GM12878 (cell line): ENCODE results near the gene NDUFC1. TPM values are rescaled to one million over a fixed set of nuclear protein-coding genes. Genes with fewer than 3 reads are reported as not detected.

Source experiments
- ATAC-seq: fragments of 200-7000 bp; cut with Tn5 transposase; 3 replicates; pipeline ENCODE4 v1.9.1; 2020; ENCODE audit warnings: mild to moderate bottlenecking, moderate library complexity
- BruUV-seq: library from RNA; stranded (reverse); fragments of 400-500 nt; replicated peaks from 2 replicates; lab custom pipeline; 2021; lab: Mats Ljungman, UMichigan
- CTCF ChIA-PET: fragments of 300-600 bp; sonication (Branson Sonifier 250); formaldehyde crosslinking; extraction: SDS; loops from one replicate; lab custom pipeline; 2021; ENCODE audit warnings: inconsistent platforms; lab: Yijun Ruan, JAX
- POLR2A ChIA-PET: fragments of 350-600 bp; formaldehyde crosslinking; extraction: SDS; loops from one replicate; lab custom pipeline; 2021; ENCODE audit warnings: inconsistent platforms; lab: Charles Lee
- RAD21 ChIA-PET: fragments of 300-600 bp; sonication (Branson Sonifier 250); formaldehyde crosslinking; loops from one replicate; lab custom pipeline; 2023; ENCODE audit warnings: antibody characterized with exemption; ENCODE audit not compliant: unreplicated experiment; lab: Charles Lee
- SMC1A ChIA-PET: fragments of 300-600 bp; sonication (Branson Sonifier 250); formaldehyde crosslinking; loops from one replicate; lab custom pipeline; 2023; ENCODE audit not compliant: unreplicated experiment, uncharacterized antibody; lab: Charles Lee
- DNase-seq: peaks from one replicate; pipeline ENCODE4 v3.0.0-alpha.2; 2011; ENCODE audit warnings: low read depth, low spot score
- FAIRE-seq: peaks from 3 replicates; lab custom pipeline; 2011; peaks lifted over from hg19 to GRCh38; lab: Jason Lieb, UNC
- H2AFZ ChIP-seq: 2 replicates; pipeline ENCODE4 v1.6.0; 2011; ENCODE audit warnings: low read depth, low read length, control low read depth; ENCODE audit not compliant: control insufficient read depth
- H3K27ac ChIP-seq: 2 replicates; pipeline ENCODE4 v1.5.1; 2011; ENCODE audit warnings: control low read depth; ENCODE audit not compliant: control insufficient read depth, insufficient read depth
- H3K27me3 ChIP-seq, 2 experiments: replicated peaks in 1 of 2; 2 replicates each; pipeline versions ENCODE4 v1.6.0 to v1.6.1; 2011; ENCODE audit warnings: low read length in 1 of 2; ENCODE audit not compliant: control insufficient read depth in 2 of 2, insufficient read depth in 2 of 2
- H3K36me3 ChIP-seq, 2 experiments: 2 replicates each; pipeline ENCODE4 v1.5.1; 2011; ENCODE audit warnings: low read length in 1 of 2; ENCODE audit not compliant: control insufficient read depth in 2 of 2, insufficient read depth in 2 of 2
- H3K4me1 ChIP-seq: 2 replicates; pipeline ENCODE4 v1.6.1; 2011; ENCODE audit warnings: mild to moderate bottlenecking, low read length, moderate library complexity, mixed read lengths; ENCODE audit not compliant: control insufficient read depth, insufficient read depth
- H3K4me2 ChIP-seq: 2 replicates; pipeline ENCODE4 v1.6.0; 2011; ENCODE audit warnings: control low read depth; ENCODE audit not compliant: control insufficient read depth, insufficient read depth
- H3K4me3 ChIP-seq: fragments of 200-600 bp; sonication (generic); 2 replicates; pipeline ENCODE4 v1.5.1; 2016
- H3K79me2 ChIP-seq: 2 replicates; pipeline ENCODE4 v1.6.0; 2011; ENCODE audit warnings: low read length; ENCODE audit not compliant: control insufficient read depth, insufficient read depth
- H3K9ac ChIP-seq: 2 replicates; pipeline ENCODE4 v1.8.0; 2011; ENCODE audit warnings: low read length, control low read depth, mixed read lengths; ENCODE audit not compliant: control insufficient read depth, insufficient read depth
- H3K9me3 ChIP-seq: replicated peaks from 3 replicates; pipeline ENCODE4 v1.5.1; 2011; ENCODE audit warnings: mild to moderate bottlenecking, low read length; ENCODE audit not compliant: control insufficient read depth, insufficient read depth
- H4K20me1 ChIP-seq: 2 replicates; pipeline ENCODE4 v1.6.0; 2011; ENCODE audit not compliant: control insufficient read depth, insufficient read depth
- ATF2 ChIP-seq: IDR thresholded peaks from 2 replicates; pipeline ENCODE4 v1.6.1; 2012; ENCODE audit warnings: low read length, inconsistent platforms
- HDGF ChIP-seq: fragments of 450-650 bp; IDR thresholded peaks from 2 replicates; pipeline ENCODE4 v1.6.1; 2016; ENCODE audit warnings: antibody characterized with exemption
- PAX8 ChIP-seq: fragments of 450-650 bp; IDR thresholded peaks from 2 replicates; pipeline ENCODE4 v1.6.1; 2017; ENCODE audit warnings: mild to moderate bottlenecking, moderate library complexity
- PBX3 ChIP-seq: IDR thresholded peaks from 2 replicates; pipeline ENCODE4 v1.6.1; 2011; ENCODE audit warnings: mild to moderate bottlenecking, low read depth, low read length, moderate library complexity; ENCODE audit not compliant: insufficient replicate concordance
- PRDM15 ChIP-seq: fragments of 450-650 bp; formaldehyde crosslinking; IDR thresholded peaks from 2 replicates; pipeline ENCODE4 v1.4.0; 2020; ENCODE audit warnings: mild to moderate bottlenecking, moderate library complexity
- REST ChIP-seq: IDR thresholded peaks from 2 replicates; pipeline ENCODE4 v1.6.1; 2012; ENCODE audit warnings: mild to moderate bottlenecking, low read depth, low read length
- RFX5 ChIP-seq: IDR thresholded peaks from 2 replicates; pipeline ENCODE4 v1.6.1; 2011; ENCODE audit warnings: low read depth, low read length, improper control_type of control experiment
- SMARCA5 ChIP-seq: fragments of 450-650 bp; IDR thresholded peaks from 2 replicates; pipeline ENCODE4 v1.6.1; 2017; ENCODE audit warnings: mild to moderate bottlenecking
- ZBTB11 ChIP-seq: fragments of 450-650 bp; formaldehyde crosslinking; IDR thresholded peaks from 2 replicates; pipeline ENCODE4 v1.5.0; 2022; ENCODE audit warnings: mild to moderate bottlenecking, missing genetic modification characterization
- ZSCAN29 ChIP-seq: fragments of 450-650 bp; IDR thresholded peaks from 2 replicates; pipeline ENCODE4 v1.6.1; 2017; ENCODE audit warnings: mild to moderate bottlenecking, moderate library complexity
- WGBS: methylation state at CpG from one replicate; pipeline ENCODE4 v1.1.6; 2016; ENCODE audit warnings: low lambda C conversion rate; ENCODE audit not compliant: insufficient replicate concordance, insufficient coverage; ENCODE audit errors: missing lambda C conversion rate; 5-methylcytosine and 5-hydroxymethylcytosine counted together
- in situ Hi-C: fragments of 300-500 bp; cut with MboI; formaldehyde crosslinking; loops from 9 replicates; pipeline ENCODE4 v1.14.3; 2018; ENCODE audit warnings: mixed read lengths
- intact Hi-C: fragments of 100-400 bp; cut with micrococcal nuclease; formaldehyde crosslinking; loops from one replicate; pipeline ENCODE4 v1.14.2; 2022; ENCODE audit not compliant: unreplicated experiment
- polyA plus RNA-seq, 11 experiments: library from polyadenylated mRNA; depleted of rRNA in 4 of 11; unstranded in 6 of 11; stranded (reverse) in 5 of 11; fragments of >200 nt; fragmentation: Nextera tagmentation in 4 of 11; fragmentation: Illumina TruSeq in 1 of 11; extraction: Ambion mirVana in 4 of 11; extraction: Trizol in 1 of 11; gene quantifications; 1 replicate in 1 of 11; 2 replicates in 10 of 11; pipeline versions ENCODE4 v1.2.1 to v1.2.3, GENCODE V29; 2011 to 2016; ENCODE audit warnings: inconsistent platforms in 2 of 11, missing spikeins in 2 of 11, low read depth in 1 of 11
- total RNA-seq, 4 experiments: library from RNA; depleted of rRNA in 3 of 4; stranded (reverse); fragments of >200 nt in 3 of 4; fragmentation: Illumina TruSeq in 1 of 4; extraction: Trizol in 1 of 4; gene quantifications; 2 replicates each; pipeline versions ENCODE4 v1.2.1 to v1.2.3, GENCODE V29; 2013 to 2021

Gene NDUFC1
- total and polyA plus RNA-seq, 10 of the 15 experiments (the other 5 are each of a cell fraction or from before 2014, with no cell fraction given), result 25.5 to 242 (median 68.9) TPM

GRCh38 chr4:139247700-139248238 lies 54.5 kb downstream of the NDUFC1 start:
- in situ Hi-C loops (no loop called here), intact Hi-C loops (no loop called here)
- Histone ChIP-seq H3K9me3 (no peaks in the 10 kb centered on the region), H2AFZ (no peak overlapping the region), H4K20me1 (no peaks in the 10 kb centered on the region), H3K27me3 (no peaks in the 10 kb centered on the region), H3K9ac (no peak overlapping the region), H3K27ac (no peak overlapping the region), H3K79me2 (no peaks in the 10 kb centered on the region), H3K4me2 (no peak overlapping the region), H3K4me3 (no peak overlapping the region), H3K4me1 (no peaks in the 10 kb centered on the region), H3K36me3 (no peaks in the 10 kb centered on the region)
- BruUV-seq, result no TSS peak
- DNase-seq, result no peak
- FAIRE-seq, result no peak
- CTCF ChIA-PET, result no interaction called here
- no peak for ATAC-seq
- POLR2A ChIA-PET, result interaction anchor here (0.5 kb wide), 2 partner anchors 15 to 478 kb away, joined by 3 read pairs; no protein-coding TSS in a partner anchor
- 51% methylated on average over 4 of the region's 4 CpGs for WGBS
- RAD21 ChIA-PET, result interaction anchor here (0.6 kb wide), 1 partner anchor 17 kb away, joined by 3 read pairs; no protein-coding TSS in a partner anchor
- SMC1A ChIA-PET, result no interaction called here
- TF ChIP-seq HDGF (no peak), SMARCA5 (no peak), REST (no peak), PAX8 (no peak), ZBTB11 (CRISPR knock-in tag) (no peak), PBX3 (no peak), PRDM15 (CRISPR knock-in tag) (no peak), ZSCAN29 (no peak), ATF2 (no peak), RFX5 (no peak)
